Ascending aorta (tissue), 2 donors: ENCODE measurements around the gene INSYN2B. TPM values are rescaled to one million over a fixed set of nuclear protein-coding genes. Genes with fewer than 3 reads are reported as not detected.

Experiments used
- DNase-seq, 2 donors: peaks; one replicate each; pipeline ENCODE4 v3.0.0-alpha.2; 2019; ENCODE audit warnings: low spot score in 2 of 2
- H3K27ac ChIP-seq, 2 donors: fragments of 200-600 bp; sonication (generic); one replicate each; pipeline ENCODE4 v1.5.1; 2016 to 2017; ENCODE audit warnings: mild to moderate bottlenecking in 1 of 2
- H3K27me3 ChIP-seq: fragments of 200-600 bp; sonication (generic); one replicate; pipeline ENCODE4 v1.5.1; 2017
- H3K36me3 ChIP-seq, 2 donors: fragments of 200-600 bp; sonication (generic); one replicate each; pipeline ENCODE4 v1.5.1; 2016
- H3K4me1 ChIP-seq, 2 donors: fragments of 200-600 bp; sonication (generic); one replicate each; pipeline ENCODE4 v1.5.1; 2016 to 2017; ENCODE audit warnings: mild to moderate bottlenecking in 1 of 2
- H3K4me3 ChIP-seq, 2 donors: fragments of 200-600 bp; sonication (generic); one replicate each; pipeline ENCODE4 v1.5.1; 2016 to 2017; ENCODE audit warnings: mild to moderate bottlenecking in 1 of 2
- H3K9me3 ChIP-seq, 2 donors: fragments of 200-600 bp; sonication (generic); one replicate each; pipeline ENCODE4 v1.5.1; 2016
- CTCF ChIP-seq, 3 experiments: fragments of 200-600 bp in 2 of 3; fragments of 450-650 bp in 1 of 3; sonication (generic) in 2 of 3; IDR thresholded peaks; one replicate each; pipeline ENCODE4 v1.5.1; 2016 to 2019; ENCODE audit warnings: antibody characterized with exemption in 3 of 3, mild to moderate bottlenecking in 1 of 3, moderate library complexity in 1 of 3
- intact Hi-C: fragments of 100-400 bp; cut with DNase I; formaldehyde crosslinking; loops from one replicate; pipeline ENCODE4 v1.15.1; 2023
- total RNA-seq: library from RNA; depleted of rRNA; stranded (reverse); fragments of >200 nt; gene quantifications from one replicate; pipeline ENCODE4 v1.1.0, GENCODE V29; 2016

Gene INSYN2B
- total RNA-seq, 1 donor from 2014 or later: not detected

- Histone ChIP-seq H3K27me3 (no peaks in the 10 kb centered on the region), H3K4me1 (no peaks in the 10 kb centered on the region), H3K27ac (no peak overlapping the region), H3K4me3 (no peak overlapping the region), H3K36me3 (no peaks in the 10 kb centered on the region), H3K9me3 (no peaks in the 10 kb centered on the region)
- DNase-seq: no peak
- TF ChIP-seq CTCF (IDR thresholded peaks at IDR 0.05): no peak
- intact Hi-C loops: no loop called here
Observed at GRCh38 chr5:169997798-169998197, 17.5 kb upstream of the INSYN2B start.

DNA sequence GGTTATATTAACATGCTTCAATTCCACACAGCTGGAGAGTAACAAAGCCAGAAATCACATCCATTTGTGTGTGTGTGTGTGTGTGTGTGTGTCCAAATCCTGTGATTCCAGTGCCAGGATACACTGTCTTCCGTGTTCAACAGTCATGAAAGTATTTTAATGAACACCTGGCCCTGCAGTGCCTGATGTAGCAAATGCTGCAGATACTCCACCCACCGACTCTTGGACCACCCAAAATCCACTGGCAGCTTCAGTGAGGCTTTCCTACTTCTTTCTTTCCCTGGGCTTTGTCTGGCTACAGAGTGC is 13.1 kb upstream of the INSYN2B start:
- H3K27ac ChIP-seq: no peak overlapping the region
- no peaks in the 10 kb centered on the region for H3K9me3 ChIP-seq

DNA sequence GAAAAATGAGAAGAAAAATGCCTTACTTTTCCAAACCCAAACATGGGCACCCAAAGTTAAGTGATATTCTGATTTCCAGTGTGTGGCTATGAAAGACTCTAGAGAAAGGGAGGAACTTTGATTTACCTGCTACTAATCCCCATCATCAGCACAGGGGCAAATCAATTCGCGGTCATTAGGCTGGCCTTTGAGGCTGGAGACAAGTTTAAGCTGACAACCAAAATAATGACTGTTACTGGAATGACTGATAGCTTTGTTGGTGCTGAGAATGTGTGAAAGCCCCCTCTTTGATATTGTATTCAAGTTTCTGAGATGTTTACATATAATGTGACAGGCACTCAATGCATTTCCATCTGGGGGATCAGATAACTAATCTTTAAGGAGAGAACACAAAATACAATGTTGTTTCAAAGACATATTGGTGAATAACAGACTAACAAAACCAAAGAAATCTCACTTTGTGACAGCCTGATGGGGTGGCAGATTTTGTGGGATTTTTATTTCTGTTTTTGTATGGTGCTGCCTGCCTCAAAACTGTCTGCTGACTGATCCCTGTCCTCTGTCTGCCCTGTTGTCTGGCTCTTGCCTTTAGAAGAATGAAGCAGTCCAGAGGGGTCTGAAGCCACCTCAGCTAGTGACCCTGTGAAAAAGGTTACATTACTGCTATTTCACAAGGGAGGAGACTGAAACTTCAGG is 12.6 kb upstream of the INSYN2B start:
- Histone ChIP-seq H3K27ac (no peak overlapping the region), H3K4me3 (no peak overlapping the region), H3K9me3 (no peaks in the 10 kb centered on the region), H3K36me3 (no peaks in the 10 kb centered on the region), H3K4me1 (no peaks in the 10 kb centered on the region), H3K27me3 (no peaks in the 10 kb centered on the region)
- intact Hi-C loops: no loop called here
- no peak for TF ChIP-seq CTCF (IDR thresholded peaks at IDR 0.05)
- DNase-seq: no peak

More for the DNA sequence above, 13.1 kb upstream of the INSYN2B start:
- H3K4me3 ChIP-seq: no peak overlapping the region
- H3K27me3 ChIP-seq: no peaks in the 10 kb centered on the region
- H3K36me3 ChIP-seq: no peaks in the 10 kb centered on the region
- no peaks in the 10 kb centered on the region for H3K4me1 ChIP-seq
- TF ChIP-seq CTCF (IDR thresholded peaks at IDR 0.05): no peak
- DNase-seq: no peak
- intact Hi-C loops: no loop called here

GRCh38 chr5:169991115-169991869 is 11.0 kb upstream of the INSYN2B start:
- H3K27me3 ChIP-seq: no peaks in the 10 kb centered on the region
- intact Hi-C loops: no loop called here
- no peak overlapping the region for H3K27ac ChIP-seq
- no peaks in the 10 kb centered on the region for H3K36me3 ChIP-seq
- H3K9me3 ChIP-seq: no peaks in the 10 kb centered on the region
- H3K4me3 ChIP-seq: no peak overlapping the region
- no peak for TF ChIP-seq CTCF (IDR thresholded peaks at IDR 0.05)
- H3K4me1 ChIP-seq: no peaks in the 10 kb centered on the region
- no peak for DNase-seq

GRCh38 chr5:169989365-169989764 is 9.1 kb upstream of the INSYN2B start:
- H3K4me3 ChIP-seq: no peak overlapping the region
- intact Hi-C loops: no loop called here
- H3K9me3 ChIP-seq: no peaks in the 10 kb centered on the region
- no peaks in the 10 kb centered on the region for H3K36me3 ChIP-seq
- no peak overlapping the region for H3K27ac ChIP-seq
- H3K4me1 ChIP-seq: no peaks in the 10 kb centered on the region
- DNase-seq: no peak
- TF ChIP-seq CTCF (IDR thresholded peaks at IDR 0.05): no peak
- H3K27me3 ChIP-seq: no peaks in the 10 kb centered on the region
